CD4-positive, alpha-beta T cell treated with Interleukin-12 subunit alpha and Interleukin-12 subunit beta, for 1 hour (primary cell): ENCODE measurements around the gene TTC31.

Experiments
- DNase-seq: peaks from one replicate; pipeline ENCODE4 v3.0.0-alpha.2; 2020

The TTC31 gene

DNA sequence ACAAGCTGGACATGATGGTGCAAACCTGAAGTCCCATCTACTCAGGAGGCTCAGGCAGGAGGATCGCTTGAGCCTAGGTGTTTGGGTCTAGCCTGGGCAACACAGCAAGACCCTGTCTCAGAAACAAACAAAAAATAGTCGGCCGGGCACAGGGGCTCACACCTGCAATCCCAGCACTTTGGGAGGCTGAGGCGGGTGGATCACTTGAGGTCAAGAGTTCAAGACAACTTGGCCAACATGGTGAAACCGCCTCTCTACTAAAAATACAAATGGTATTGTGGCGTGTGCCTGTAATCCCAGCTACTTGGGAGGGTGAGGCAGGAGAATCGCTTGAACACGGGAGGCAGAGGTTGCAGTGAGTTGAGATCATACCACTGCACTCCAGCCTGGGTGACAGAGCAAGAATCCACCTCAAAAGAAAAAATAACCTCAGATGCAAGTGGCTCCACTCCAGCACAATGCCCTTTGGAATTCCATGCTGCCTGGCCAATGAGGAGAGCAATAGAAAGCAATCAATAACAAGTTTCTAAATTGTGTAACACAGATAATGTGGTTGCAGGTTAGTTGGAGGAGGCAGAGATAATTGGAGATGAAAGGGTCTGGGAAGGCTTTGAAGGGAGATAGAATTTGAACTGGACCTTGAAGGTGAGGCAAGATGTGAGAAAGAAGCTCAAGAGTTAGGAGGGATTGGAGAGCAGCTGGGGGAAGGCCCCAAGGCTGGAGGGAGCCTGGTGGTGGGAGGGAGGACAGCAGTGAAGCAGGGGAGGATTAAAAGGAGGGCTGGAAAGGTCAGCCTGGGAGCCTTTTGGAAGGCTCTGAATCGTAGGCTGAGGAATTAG lies 6.0 kb downstream of the TTC31 start:
- no peak for DNase-seq

- no peak for DNase-seq
Measured at GRCh38 chr2:74489906-74490305, 7.0 kb downstream of the TTC31 start.

- no peak for DNase-seq
Measured at GRCh38 chr2:74491648-74492544, 9.0 kb downstream of the TTC31 start.

DNA sequence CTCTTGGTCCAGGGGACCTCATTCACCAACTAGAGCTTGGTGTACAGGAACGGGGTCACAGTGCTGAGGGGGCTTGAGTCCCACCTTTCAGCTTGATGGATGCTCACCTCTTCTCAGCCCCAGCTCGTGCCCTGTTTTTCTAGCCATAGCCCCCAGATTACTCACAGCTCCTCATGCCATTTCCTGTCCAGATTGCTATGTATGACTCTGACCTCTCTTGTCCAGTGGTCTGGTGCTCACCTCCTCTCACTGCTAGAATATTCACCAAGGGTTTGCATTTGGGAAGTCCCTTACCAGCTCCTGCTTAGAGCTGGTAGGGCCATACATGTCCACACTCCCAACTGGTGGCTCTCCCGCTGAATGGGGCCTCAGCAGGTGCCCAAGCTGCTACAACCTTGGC lies 10.7 kb downstream of the TTC31 start:
- no peak for DNase-seq

- DNase-seq, result no peak
Measured at GRCh38 chr2:74495440-74495839, 12.6 kb downstream of the TTC31 start.

- DNase-seq, result no peak
Measured at GRCh38 chr2:74496997-74497776, 14.3 kb downstream of the TTC31 start.

DNA sequence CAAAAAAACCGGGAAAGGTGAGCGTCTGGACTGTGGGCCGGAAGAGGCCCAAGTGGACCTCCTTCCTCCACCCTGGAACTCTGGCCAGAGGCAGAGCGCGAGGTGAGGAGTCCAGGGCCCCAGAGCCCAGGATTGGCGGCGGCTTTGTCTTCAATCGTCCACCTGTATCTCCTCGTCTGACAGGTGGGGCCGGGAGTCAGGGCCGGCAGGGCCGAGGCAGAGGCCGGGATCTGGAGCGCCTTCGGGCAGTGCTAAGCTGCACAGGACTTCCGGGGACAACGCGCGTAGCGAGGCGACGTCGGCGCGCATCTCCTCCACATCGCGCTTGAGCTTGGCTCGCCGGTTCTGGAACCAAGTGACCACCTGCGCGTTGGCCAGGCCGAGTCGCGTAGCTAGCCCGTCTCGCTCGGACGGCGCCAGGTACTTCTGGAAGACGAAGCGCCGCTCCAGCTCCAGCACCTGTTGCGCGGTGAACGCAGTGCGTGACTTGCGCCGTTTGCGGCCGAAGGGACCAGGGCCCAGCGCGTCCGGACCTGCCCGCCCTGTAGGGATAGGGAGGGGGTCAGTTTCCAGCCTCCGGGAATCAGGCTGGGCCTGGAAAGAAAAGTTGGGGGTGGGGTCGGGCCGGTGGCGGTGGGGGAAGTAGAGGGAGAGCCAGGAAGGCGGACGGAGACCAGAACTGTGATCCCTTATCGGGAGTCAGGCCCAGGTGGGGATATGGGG lies 15.1 kb downstream of the TTC31 start:
- peak; percentile 37 for DNase-seq

GRCh38 chr2:74498500-74499266 lies 15.8 kb downstream of the TTC31 start:
- no peak for DNase-seq

DNA sequence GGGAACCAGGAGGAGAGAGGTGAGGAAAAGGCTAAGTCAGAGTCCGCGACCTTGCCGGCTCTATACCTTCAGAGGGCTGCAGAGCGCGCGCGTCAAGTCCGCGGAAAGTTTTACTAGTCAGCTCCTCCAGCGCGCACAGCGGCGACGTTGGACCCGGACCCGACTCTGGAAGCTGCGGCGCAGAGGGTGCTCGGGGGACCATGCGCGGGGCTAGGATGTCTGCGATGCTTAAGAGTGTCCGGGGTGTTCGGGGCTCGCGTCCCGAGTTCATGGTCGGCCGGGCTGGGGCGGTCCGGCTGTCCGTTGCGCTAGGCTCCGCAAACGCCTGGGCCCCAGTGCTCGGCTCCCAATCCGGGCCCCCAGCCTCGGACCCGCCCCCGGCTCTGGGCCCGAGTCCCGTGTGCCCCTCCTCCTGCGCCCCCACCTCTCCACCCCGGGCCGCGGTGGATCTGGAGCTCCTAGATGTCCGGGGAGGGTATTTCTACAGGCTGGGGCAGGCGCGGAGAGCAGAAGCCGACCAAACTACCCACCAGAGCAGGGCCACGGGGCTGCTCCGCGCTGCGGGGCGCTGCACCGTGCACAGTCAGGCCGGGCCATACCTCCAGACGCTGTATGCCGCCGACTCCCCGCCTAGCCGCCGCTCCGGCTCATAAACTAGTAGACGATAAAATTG lies 16.5 kb downstream of the TTC31 start, which contains the start of gene LBX2:
TSS of gene LBX2 (minus strand) at position 337 of the 673 bp plus-strand sequence. CDS start at position 271, 66 bp downstream.
- no peak for DNase-seq

DNA sequence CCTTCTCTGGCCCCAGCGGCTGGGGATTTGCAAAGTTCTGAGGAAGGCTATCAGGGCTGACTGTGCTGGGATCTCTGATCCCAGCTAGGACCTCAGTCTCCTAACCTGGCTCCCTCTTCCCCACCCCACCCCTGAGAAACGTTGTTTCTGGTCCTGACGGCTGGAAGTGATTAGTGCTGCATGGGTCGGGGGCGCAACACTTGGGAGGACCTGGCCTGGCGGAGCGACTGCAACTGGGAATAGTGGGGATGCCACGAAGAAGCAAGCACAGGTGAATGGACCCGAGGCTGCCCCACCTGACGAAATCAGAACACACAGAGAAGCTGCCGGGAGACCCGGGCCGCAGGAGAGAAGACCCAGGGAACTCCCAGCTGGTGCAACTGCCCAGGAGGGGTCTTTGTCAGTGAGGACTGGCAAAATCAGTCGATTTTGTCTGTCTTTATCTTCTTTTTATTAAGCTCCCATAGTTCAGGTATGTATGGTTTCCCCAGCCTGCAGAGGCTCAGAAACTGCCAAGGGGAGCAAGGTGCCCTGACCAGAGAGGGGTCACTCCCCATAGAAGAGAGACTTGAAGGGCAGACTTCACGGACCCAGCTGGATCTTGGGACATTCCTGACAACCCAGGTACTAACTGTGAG lies 17.2 kb downstream of the TTC31 start:
- no peak for DNase-seq

- no peak for DNase-seq
Measured at GRCh38 chr2:74500578-74500946, 17.7 kb downstream of the TTC31 start.

DNA sequence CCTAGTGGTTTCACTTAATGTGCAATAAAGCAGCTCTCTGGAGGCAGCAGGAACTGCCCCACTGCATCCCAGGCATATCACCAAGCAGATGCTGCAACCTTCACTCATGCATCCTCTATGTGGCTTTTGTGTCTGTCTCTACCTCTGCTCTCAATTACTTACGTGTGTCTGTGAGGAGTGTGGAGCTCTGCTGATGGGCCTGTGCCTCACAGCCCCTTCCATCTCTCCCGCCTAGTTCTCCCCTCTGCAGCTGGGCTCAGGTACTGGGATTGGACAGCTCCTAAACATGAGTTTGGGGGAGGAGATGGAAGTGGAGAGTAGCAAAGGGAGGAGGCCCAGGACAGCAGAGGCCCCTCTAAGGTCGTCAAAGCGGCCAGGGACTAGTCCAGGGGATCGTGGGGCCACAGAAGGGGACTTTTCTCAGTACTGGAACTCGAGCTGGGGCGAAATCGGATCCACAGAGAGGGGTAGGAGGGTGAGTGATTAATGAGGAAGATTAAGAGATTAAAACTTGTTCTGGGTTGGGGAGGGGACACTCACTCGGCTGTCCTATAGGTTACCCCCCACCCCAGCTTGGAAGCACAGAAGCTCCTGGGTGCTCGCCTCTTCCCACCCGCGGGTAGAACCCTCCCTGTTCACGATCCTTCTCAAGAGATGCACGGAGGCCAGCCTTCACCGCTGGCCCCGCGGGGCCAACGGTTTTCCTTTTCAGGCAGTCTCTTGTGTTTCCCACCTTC lies 18.6 kb downstream of the TTC31 start:
- DNase-seq, result no peak

GRCh38 chr2:74502147-74502719 lies 19.4 kb downstream of the TTC31 start:
- no peak for DNase-seq

DNA sequence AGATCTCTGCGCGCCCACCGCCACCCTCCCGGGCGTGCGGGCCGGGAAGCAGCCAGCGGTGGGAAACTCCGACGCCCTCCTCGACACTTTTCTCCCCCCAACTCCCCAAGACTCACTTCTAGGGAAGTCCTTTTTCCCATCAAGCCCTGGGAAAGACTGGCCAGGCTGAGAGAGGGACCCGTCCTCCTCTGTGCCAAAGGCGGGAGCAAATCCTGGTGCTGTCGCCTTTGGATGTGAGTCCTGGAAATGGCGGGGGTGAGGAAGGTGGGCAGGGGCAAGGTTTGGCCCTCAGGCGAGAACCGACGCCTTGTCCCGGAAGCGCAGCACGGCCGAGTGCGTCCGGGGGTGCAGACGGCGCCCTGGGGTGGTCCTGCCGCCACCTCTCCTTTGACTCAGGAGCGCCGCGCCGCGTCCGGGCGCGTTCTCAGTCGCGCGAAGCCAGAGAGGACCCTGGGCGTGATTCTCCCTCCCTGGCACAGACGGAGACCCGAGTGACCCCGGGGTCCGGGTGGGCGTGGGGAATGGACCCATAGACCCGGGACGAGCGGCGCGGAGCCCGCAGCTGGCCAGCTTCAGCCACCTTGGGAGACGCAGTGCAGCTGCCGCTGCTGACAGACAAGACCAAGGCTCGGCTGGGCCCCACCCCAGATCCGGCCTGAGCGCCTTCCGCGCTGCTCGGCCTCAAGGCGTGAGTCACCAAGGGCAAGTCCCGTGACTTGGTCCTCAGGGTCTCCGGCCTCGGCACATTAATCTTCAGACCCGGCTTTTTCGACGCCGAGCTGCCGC lies 20.0 kb downstream of the TTC31 start:
- peak; percentile 48 for DNase-seq

DNA sequence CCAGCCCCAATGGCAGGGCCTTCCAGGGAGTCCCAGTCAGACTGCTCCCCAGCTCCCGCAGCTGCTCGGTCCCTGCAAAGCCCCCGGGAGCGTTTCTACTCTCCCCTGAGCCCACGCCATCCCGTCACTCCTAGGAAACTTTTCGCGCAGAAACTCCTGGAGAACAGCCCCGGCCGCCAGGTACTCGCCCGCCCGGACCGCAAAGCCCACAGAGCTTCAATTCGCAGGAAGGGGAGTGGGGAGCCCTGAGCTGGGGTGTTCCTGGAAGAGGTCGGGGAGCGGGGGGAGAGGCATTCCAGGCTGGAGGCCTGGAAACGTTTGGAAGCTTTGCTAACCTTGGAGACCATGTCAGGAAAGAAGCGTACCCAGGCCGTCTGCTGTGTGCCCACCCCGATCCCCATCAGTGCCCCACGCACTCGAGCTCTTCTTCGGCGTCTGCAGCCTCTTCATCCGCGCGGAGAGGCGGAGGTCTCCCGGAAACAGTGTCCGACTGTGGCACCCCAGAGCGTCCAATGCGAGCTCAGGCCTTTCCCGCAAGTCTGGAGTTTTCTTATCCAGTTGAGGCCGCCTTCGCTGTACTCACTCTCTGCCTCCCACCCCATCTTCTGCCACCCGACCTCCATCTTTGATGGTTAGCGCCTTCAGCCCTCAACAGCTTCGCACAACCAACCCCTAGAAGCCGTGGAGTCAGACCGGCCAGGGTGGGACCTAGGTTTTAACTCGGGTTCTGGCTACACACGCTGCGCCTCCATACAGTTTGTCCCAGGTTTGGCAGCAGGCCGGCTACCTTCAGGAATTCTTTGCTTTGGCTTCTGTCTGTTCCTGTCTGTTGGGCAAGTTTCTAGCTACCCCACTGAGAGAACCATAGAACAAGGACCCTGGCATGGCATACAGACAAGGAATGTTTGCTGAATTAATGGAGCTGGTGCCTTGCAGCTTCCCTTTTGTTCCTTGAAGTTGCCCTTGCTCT lies 20.9 kb downstream of the TTC31 start:
- DNase-seq, result no peak

DNA sequence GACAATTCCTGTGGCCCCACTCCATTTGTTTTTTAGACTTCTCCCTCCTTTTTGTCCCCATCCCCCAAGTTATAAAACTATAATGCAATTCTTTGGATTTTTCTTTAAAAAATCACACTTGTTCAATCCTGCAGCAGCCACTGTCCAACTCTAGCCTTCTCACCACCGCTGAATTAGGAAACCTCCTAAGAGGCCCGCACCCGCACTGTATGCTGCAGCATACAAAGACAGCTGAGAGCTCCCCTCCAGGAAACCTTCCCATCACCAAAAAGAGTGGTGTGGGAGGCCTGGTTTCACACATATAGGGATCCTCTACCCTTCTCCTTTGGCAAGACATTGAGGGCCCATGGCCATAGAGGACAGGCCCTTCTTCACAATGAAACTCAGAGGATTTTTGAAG lies 21.7 kb downstream of the TTC31 start:
- no peak for DNase-seq
